Measurements from ENCODE around the gene R3HDM4. TPM values are rescaled to one million over a fixed set of nuclear protein-coding genes. Genes with fewer than 3 reads are reported as not detected.
A peak's percentile ranks its signal among the peaks of the same experiment; 100 is the strongest.

The R3HDM4 gene
- total RNA-seq, 5 donors from 2014 or later (not counting 1 experiment from before 2014, with no cell fraction given), result 190 to 252 (median 220) TPM

GRCh38 chr19:904545-904944 lies 8.5 kb downstream of the R3HDM4 start:
- ChIA-PET CTCF (no interaction called here), POLR2A (interaction anchor here in 1 of 2 donors (0.9 kb wide), 1 partner anchor 11 kb away, joined by 3 read pairs; the partner anchor contains the start of genes MED16 and RNU6-9)
- Histone ChIP-seq H3K9me3 (no peaks in the 10 kb centered on the region), H3K4me3 (ENCODE audit: control insufficient read depth in 1 of 2, extremely low read depth in 1 of 2, low read length in 1 of 2) (no peak overlapping the region), H3K4me1 (ENCODE audit: control insufficient read depth in 1 of 2, extremely low read depth in 1 of 2, insufficient read depth in 2 of 2, low read length in 2 of 2) (peaks cover 14 to 89% of the 10 kb centered on the region in 2 experiments), H3K36me3 (ENCODE audit: control insufficient read depth in 2 of 2, extremely low read depth in 1 of 2, insufficient read depth in 1 of 2, low read length in 1 of 2) (peaks cover 4 to 35% of the 10 kb centered on the region in 2 donors), H3K27me3 (replicated peaks in 1 of 2; ENCODE audit: control insufficient read depth in 2 of 2, extremely low read depth in 1 of 2, insufficient read depth in 2 of 2, low read length in 1 of 2) (no peaks in the 10 kb centered on the region), H3K27ac (ENCODE audit: low read length) (no peak overlapping the region)
- ATAC-seq (replicated peaks in 1 of 4) (no peak), DNase-seq (no peak)
- Mint-ChIP-seq H3K9me3 (no peaks in the 10 kb centered on the region), H3K4me3 (peak overlapping the region in 1 of 3 donors; percentile 85), H3K4me1 (peaks cover 54 to 74% (median 64%) of the 10 kb centered on the region in 3 donors), H3K27ac (peak overlapping the region; percentile 98 to 100), H3K27me3 (no peaks in the 10 kb centered on the region), H3K36me3 (peaks cover 12% of the 10 kb centered on the region)
- 93% methylated on average over 6 of the region's 8 CpGs for WGBS (ENCODE audit: insufficient coverage)

DNA sequence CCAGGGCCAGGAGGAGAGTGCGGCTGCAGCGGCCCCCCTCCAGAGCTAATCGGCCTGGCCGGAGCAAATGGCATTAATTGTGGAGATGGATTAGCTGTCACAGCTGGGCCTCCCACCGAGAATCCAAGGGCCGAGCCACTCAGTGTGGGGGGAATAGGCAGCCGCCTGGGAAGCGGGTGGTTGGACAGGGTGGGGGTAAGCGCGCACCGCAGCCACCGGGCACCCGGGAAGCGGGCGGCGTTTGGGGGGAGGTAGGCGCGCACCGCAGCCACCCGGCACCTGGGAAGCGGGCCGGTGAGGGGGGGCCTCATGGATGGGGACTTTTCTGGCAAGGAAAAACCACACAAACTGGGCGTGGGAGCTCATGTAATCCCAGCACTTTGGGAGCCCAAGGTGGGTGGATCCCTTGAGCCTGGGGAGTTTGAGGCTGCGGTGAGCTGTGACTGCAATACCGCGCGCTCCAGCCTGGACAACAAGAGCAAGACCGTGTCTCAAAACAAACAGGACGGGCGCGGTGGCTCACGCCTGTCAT lies 9.7 kb downstream of the R3HDM4 start:
- CTCF ChIA-PET, result no interaction called here
- H3K36me3 ChIP-seq (ENCODE audit: control insufficient read depth in 2 of 2, extremely low read depth in 1 of 2, insufficient read depth in 1 of 2, low read length in 1 of 2), result peaks cover 4 to 47% of the 10 kb centered on the region in 2 donors

DNA sequence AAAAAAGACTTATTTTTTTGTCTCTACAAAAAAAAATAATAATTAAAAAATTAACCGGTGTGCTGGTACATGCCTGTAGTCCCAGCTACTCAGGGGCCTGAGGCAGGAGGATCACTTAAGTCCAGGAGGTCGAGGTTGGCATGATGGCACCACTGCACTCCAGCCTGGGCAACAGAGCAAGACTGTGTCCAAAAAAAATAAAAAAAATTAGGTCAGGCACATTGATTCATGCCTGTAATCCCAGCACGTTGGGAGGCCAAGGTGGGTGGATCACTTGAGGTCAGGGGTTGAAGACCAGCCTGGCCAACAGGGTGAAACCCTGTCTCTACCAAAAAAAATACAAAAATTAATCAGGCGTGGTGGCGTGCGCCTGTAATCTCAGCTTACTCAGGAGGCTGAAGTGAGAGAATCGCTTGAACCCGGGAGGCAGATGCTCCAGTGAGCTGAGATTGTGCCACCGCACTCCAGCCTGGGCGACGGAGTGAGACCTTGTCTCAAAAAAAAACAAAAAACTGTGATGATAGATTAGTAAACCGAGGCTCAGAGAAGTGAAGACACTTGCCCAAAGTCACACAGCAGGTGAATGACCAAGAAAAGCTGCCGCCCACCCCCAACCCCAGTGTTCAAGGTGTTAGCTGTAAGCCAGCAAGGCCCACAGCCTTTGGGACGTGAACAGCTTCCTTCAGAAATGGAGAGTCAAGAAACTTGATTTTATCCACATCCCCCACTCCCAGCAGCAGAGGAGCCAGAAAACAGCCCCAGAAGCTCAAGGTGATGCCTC lies 10.4 kb downstream of the R3HDM4 start:
- Histone ChIP-seq H3K27me3 (replicated peaks in 1 of 2; ENCODE audit: control insufficient read depth in 2 of 2, extremely low read depth in 1 of 2, insufficient read depth in 2 of 2, low read length in 1 of 2) (no peaks in the 10 kb centered on the region), H3K9me3 (no peaks in the 10 kb centered on the region), H3K36me3 (ENCODE audit: control insufficient read depth in 2 of 2, extremely low read depth in 1 of 2, insufficient read depth in 1 of 2, low read length in 1 of 2) (peaks cover 4 to 50% of the 10 kb centered on the region in 2 donors), H3K4me3 (ENCODE audit: control insufficient read depth in 1 of 2, extremely low read depth in 1 of 2, low read length in 1 of 2) (no peak overlapping the region), H3K4me1 (ENCODE audit: control insufficient read depth in 1 of 2, extremely low read depth in 1 of 2, insufficient read depth in 2 of 2, low read length in 2 of 2) (peaks cover 10 to 82% of the 10 kb centered on the region in 2 experiments), H3K27ac (ENCODE audit: low read length) (no peak overlapping the region)
- Mint-ChIP-seq H3K36me3 (peaks cover 6% of the 10 kb centered on the region), H3K27me3 (no peaks in the 10 kb centered on the region), H3K4me1 (peaks cover 44 to 63% (median 51%) of the 10 kb centered on the region in 3 donors), H3K9me3 (no peaks in the 10 kb centered on the region), H3K27ac (peak overlapping the region; percentile 34 to 39), H3K4me3 (no peak overlapping the region)
- ATAC-seq (replicated peaks in 1 of 4) (no peak), DNase-seq (no peak)
- CTCF ChIA-PET, result interaction anchor here (0.6 kb wide), 3 partner anchors 11 to 16 kb away, joined by 3 to 7 read pairs (median 4); no protein-coding TSS in a partner anchor
- POLR2A ChIA-PET, result no interaction called here
- 93% methylated on average over 9 of the region's 14 CpGs for WGBS (ENCODE audit: insufficient coverage)

More for the DNA sequence above, 9.7 kb downstream of the R3HDM4 start:
- Mint-ChIP-seq H3K27ac (no peak overlapping the region), H3K4me3 (no peak overlapping the region), H3K9me3 (no peaks in the 10 kb centered on the region), H3K27me3 (no peaks in the 10 kb centered on the region), H3K36me3 (peaks cover 6% of the 10 kb centered on the region), H3K4me1 (peaks cover 46 to 68% (median 55%) of the 10 kb centered on the region in 3 donors)
- H3K27me3 ChIP-seq (replicated peaks in 1 of 2; ENCODE audit: control insufficient read depth in 2 of 2, extremely low read depth in 1 of 2, insufficient read depth in 2 of 2, low read length in 1 of 2), result no peaks in the 10 kb centered on the region
- H3K9me3 ChIP-seq, result no peaks in the 10 kb centered on the region
- no peak overlapping the region for H3K27ac ChIP-seq (ENCODE audit: low read length)
- H3K4me3 ChIP-seq (ENCODE audit: control insufficient read depth in 1 of 2, extremely low read depth in 1 of 2, low read length in 1 of 2), result no peak overlapping the region
- H3K4me1 ChIP-seq (ENCODE audit: control insufficient read depth in 1 of 2, extremely low read depth in 1 of 2, insufficient read depth in 2 of 2, low read length in 2 of 2), result peaks cover 11 to 89% of the 10 kb centered on the region in 2 experiments
- DNase-seq, result no peak
- ATAC-seq (replicated peaks in 1 of 4), result no peak
- POLR2A ChIA-PET, result no interaction called here
- 91% methylated on average over 24 of the region's 32 CpGs for WGBS (ENCODE audit: insufficient coverage)

DNA sequence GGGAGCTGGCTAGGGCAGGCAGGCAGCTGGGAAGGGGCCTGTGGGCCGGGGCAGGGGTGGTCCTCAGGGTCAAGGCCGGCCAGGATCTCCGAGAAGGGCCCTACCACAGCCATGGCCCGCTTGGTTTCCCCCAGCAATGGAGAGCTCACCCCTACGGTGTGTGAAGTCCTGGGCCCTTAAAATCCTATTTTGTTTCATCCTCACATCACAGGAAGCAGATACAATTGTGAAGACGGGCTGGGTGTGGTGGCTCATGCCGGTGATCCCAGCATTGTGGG lies 11.0 kb downstream of the R3HDM4 start:
- no peak overlapping the region for H3K27ac ChIP-seq (ENCODE audit: low read length)
- POLR2A ChIA-PET, result no interaction called here
- peak overlapping the region in 1 of 2 donors; percentile 16 for H3K27ac Mint-ChIP-seq

GRCh38 chr19:901216-902092 lies 11.6 kb downstream of the R3HDM4 start:
- Mint-ChIP-seq H3K27ac (peak overlapping the region in 1 of 2 donors; percentile 16), H3K9me3 (no peaks in the 10 kb centered on the region), H3K4me3 (peak overlapping the region in 1 of 3 donors; percentile 13), H3K27me3 (no peaks in the 10 kb centered on the region), H3K4me1 (peaks cover 32 to 55% (median 41%) of the 10 kb centered on the region in 3 donors), H3K36me3 (peaks cover 12% of the 10 kb centered on the region)
- Histone ChIP-seq H3K4me1 (ENCODE audit: control insufficient read depth in 1 of 2, extremely low read depth in 1 of 2, insufficient read depth in 2 of 2, low read length in 2 of 2) (peaks cover 2 to 70% of the 10 kb centered on the region in 2 experiments), H3K27me3 (replicated peaks in 1 of 2; ENCODE audit: control insufficient read depth in 2 of 2, extremely low read depth in 1 of 2, insufficient read depth in 2 of 2, low read length in 1 of 2) (no peaks in the 10 kb centered on the region), H3K36me3 (ENCODE audit: control insufficient read depth in 2 of 2, extremely low read depth in 1 of 2, insufficient read depth in 1 of 2, low read length in 1 of 2) (peaks cover 4 to 61% of the 10 kb centered on the region in 2 donors), H3K4me3 (ENCODE audit: control insufficient read depth in 1 of 2, extremely low read depth in 1 of 2, low read length in 1 of 2) (no peak overlapping the region), H3K27ac (ENCODE audit: low read length) (no peak overlapping the region), H3K9me3 (no peaks in the 10 kb centered on the region)
- CTCF ChIA-PET, result interaction anchor here in 1 of 2 donors (0.6 to 1.0 kb wide), 2 partner anchors 17 to 38 kb away, joined by 3 read pairs; no protein-coding TSS in a partner anchor
- WGBS (ENCODE audit: insufficient coverage), result 94% methylated on average over 21 of the region's 27 CpGs
- DNase-seq (no peak), ATAC-seq (replicated peaks in 1 of 4) (no peak)
- POLR2A ChIA-PET, result no interaction called here

More for the DNA sequence above, 11.0 kb downstream of the R3HDM4 start:
- Histone ChIP-seq H3K36me3 (ENCODE audit: control insufficient read depth in 2 of 2, extremely low read depth in 1 of 2, insufficient read depth in 1 of 2, low read length in 1 of 2) (peaks cover 4 to 56% of the 10 kb centered on the region in 2 donors), H3K4me1 (ENCODE audit: control insufficient read depth in 1 of 2, extremely low read depth in 1 of 2, insufficient read depth in 2 of 2, low read length in 2 of 2) (peaks cover 4 to 76% of the 10 kb centered on the region in 2 experiments), H3K4me3 (ENCODE audit: control insufficient read depth in 1 of 2, extremely low read depth in 1 of 2, low read length in 1 of 2) (no peak overlapping the region), H3K27me3 (replicated peaks in 1 of 2; ENCODE audit: control insufficient read depth in 2 of 2, extremely low read depth in 1 of 2, insufficient read depth in 2 of 2, low read length in 1 of 2) (no peaks in the 10 kb centered on the region), H3K9me3 (no peaks in the 10 kb centered on the region)
- Mint-ChIP-seq H3K9me3 (no peaks in the 10 kb centered on the region), H3K4me3 (peak overlapping the region in 1 of 3 donors; percentile 13), H3K4me1 (peaks cover 38 to 57% (median 45%) of the 10 kb centered on the region in 3 donors), H3K36me3 (peaks cover 7% of the 10 kb centered on the region), H3K27me3 (no peaks in the 10 kb centered on the region)
- ATAC-seq (replicated peaks in 1 of 4), result no peak
- CTCF ChIA-PET, result interaction anchor here in 1 of 2 donors (0.6 to 1.0 kb wide), 2 partner anchors 17 to 38 kb away, joined by 3 read pairs; no protein-coding TSS in a partner anchor
- DNase-seq, result no peak
- 100% methylated on average over 2 of the region's 7 CpGs for WGBS (ENCODE audit: insufficient coverage)

Data from T-cell (primary cell).